ENCODE data around the gene IL21. TPM values are rescaled to one million over a fixed set of nuclear protein-coding genes. Genes with fewer than 3 reads are reported as not detected.

The IL21 gene
- total RNA-seq, 2 donors from 2014 or later = 14.2 to 26.0 TPM

DNA sequence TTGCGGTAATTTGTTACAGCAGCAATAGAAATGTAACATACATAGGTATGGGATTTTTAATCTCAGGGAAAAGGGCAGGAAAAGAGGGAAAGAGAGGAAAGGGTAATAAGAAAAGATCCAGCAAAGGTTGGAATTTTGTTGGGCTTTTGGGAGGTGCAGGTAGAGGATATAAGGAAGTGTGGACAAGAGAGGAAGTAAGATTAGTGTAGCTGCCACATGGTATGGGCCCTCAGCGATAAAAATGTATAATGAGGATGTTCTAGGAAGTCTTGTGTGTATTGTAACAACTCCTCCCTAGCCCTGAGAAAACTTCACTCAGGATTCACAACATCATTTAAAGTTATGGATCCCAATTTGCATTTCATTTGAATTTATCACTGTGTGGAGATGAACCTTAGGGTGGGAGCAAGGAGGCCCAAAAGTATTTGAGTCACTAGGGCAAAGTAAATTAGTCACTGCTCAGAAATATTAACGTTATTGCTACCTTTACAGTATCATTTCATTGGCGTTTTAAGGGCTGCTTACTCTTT, 2.8 kb upstream of the IL21 start:
- no peak for ATAC-seq (replicated peaks in 1 of 2)
- no peak for DNase-seq
- Mint-ChIP-seq H3K36me3 (ENCODE audit: insufficient read depth in 2 of 2) (peaks cover 7 to 8% of the 10 kb centered on the region in 2 donors), H3K27ac (peak overlapping the region; percentile 18), H3K4me3 (peak overlapping the region in 1 of 2 donors; percentile 18), H3K4me1 (ENCODE audit: low read depth) (peaks cover 35% of the 10 kb centered on the region), H3K9me3 (no peaks in the 10 kb centered on the region), H3K27me3 (ENCODE audit: low read depth) (no peaks in the 10 kb centered on the region)

DNA sequence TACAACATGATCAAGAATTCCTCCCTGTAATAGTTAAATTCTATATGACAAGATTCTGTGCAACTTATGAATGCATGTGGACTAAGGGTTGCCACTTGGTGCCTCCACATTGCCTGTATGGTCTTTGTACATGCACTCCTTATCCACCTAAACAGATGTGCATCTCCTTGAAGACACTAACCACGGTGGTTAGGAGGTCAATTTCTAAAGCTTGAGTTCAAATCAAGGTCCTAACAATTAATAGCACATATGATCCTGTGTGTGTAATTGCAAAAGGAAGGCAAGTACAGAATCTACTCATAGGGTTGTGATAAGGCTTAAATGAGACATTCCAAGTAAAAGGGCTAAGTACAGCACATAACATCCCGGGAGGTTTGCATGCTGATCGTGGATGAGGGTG, 1.5 kb upstream of the IL21 start:
- peaks cover 47% of the 10 kb centered on the region for H3K4me1 Mint-ChIP-seq (ENCODE audit: low read depth)
- DNase-seq (no peak), ATAC-seq (replicated peaks in 1 of 2) (no peak)
- peak overlapping the region; percentile 25 to 89 for H3K4me3 Mint-ChIP-seq
- peak overlapping the region; percentile 100 for H3K27ac Mint-ChIP-seq
- no peaks in the 10 kb centered on the region for H3K27me3 Mint-ChIP-seq (ENCODE audit: low read depth)
- peaks cover 8 to 9% of the 10 kb centered on the region in 2 donors for H3K36me3 Mint-ChIP-seq (ENCODE audit: insufficient read depth in 2 of 2)
- H3K9me3 Mint-ChIP-seq = no peaks in the 10 kb centered on the region

GRCh38 chr4:122619611-122620010, 1.3 kb downstream of the IL21 start:
- ATAC-seq (replicated peaks in 1 of 2) = peak; percentile 49 to 50
- Mint-ChIP-seq H3K36me3 (ENCODE audit: insufficient read depth in 2 of 2) (peaks cover 8 to 11% of the 10 kb centered on the region in 2 donors), H3K27me3 (ENCODE audit: low read depth) (no peaks in the 10 kb centered on the region), H3K4me3 (peak overlapping the region; percentile 84 to 96), H3K4me1 (ENCODE audit: low read depth) (peaks cover 67% of the 10 kb centered on the region), H3K27ac (peak overlapping the region; percentile 100), H3K9me3 (no peaks in the 10 kb centered on the region)
- no peak for DNase-seq

DNA sequence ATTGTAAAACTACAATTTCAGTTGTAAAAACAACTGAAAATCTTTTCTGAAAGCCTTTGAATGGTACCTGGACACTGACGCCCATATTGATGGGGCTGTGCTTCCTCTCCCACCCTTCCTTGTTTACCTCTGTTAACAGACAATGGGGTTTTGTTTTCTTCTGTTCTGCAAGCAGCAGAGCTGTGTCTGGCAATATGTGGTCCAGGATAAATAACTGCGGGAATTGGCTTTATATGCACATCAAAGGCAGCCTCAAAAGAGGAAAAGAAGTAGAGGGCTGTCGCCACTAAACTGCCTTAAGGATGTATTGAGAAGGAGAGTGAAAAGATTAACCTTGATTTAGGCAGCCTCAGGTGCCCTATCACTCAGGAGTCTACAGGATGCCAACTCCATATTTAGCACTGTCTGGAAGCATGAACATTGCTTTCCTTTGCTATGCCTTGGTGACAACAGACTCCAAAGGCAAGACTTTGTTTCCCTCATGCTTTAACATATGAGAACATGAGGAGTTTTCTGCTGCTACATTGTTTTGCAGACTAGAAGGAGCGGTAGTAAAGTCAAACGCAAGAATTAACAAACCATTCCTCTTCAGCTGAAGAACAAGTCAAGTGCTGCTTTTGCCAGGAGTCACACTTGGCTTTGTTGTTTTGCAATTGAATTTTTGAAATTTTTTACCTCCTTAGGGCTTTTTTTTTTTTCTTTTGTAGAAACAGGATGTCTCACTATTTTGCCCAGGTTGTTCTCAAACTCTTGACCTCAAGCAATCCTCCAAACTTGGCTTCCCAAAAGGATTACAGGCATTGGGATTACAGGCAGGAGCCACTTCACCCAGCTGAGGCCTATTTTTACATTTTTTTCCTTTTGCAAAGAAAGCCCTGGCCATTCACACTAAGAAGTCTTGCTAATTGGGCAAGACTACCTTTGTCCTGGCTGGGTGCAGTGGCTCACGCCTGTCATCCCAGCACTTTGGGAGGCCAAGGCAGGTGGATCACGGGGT, 3.0 kb downstream of the IL21 start:
- Mint-ChIP-seq H3K27ac (peak overlapping the region; percentile 61), H3K4me1 (ENCODE audit: low read depth) (peaks cover 61% of the 10 kb centered on the region)
- ATAC-seq (replicated peaks in 1 of 2) = no peak

DNA sequence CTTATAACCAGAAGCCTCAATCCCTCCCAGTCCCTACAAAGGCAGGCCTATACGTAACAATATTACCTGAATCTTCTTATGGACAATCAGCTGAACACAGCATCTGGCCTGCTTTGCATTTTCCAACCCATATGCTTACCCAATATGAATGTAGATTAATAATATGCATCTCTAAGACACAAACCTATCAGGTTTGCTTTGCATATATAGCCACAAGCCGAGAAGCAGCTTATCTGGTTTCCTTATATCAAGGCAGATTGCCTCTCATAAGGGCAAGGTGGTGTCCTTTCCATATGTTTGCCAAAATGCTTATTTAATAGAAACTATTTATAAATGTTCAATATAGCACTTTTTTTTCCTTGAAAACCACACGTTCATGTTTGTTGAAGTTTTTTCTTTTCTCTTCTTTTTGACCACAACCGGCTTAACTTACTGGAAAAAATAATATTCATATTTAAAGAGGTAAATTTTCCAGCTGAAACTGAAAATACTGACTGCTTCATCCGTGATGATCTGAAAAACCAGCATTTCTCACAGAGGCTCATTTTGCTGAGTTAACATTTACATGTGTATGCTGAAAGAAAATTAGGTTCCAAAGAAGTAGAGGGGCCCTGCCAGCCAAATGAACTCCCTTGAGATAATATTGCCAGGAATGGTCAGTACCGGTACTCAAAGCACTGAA, 3.8 kb downstream of the IL21 start:
- peak overlapping the region; percentile 81 to 84 for H3K4me3 Mint-ChIP-seq
- DNase-seq (no peak), ATAC-seq (replicated peaks in 1 of 2) (no peak)
- peaks cover 4 to 7% of the 10 kb centered on the region in 2 donors for H3K36me3 Mint-ChIP-seq (ENCODE audit: insufficient read depth in 2 of 2)
- H3K9me3 Mint-ChIP-seq = no peaks in the 10 kb centered on the region
- H3K27me3 Mint-ChIP-seq (ENCODE audit: low read depth) = no peaks in the 10 kb centered on the region
- H3K27ac Mint-ChIP-seq = peak overlapping the region; percentile 61
- H3K4me1 Mint-ChIP-seq (ENCODE audit: low read depth) = peaks cover 61% of the 10 kb centered on the region

More for the DNA sequence above, 3.0 kb downstream of the IL21 start:
- H3K27me3 Mint-ChIP-seq (ENCODE audit: low read depth) = no peaks in the 10 kb centered on the region
- H3K36me3 Mint-ChIP-seq (ENCODE audit: insufficient read depth in 2 of 2) = peaks cover 6 to 7% of the 10 kb centered on the region in 2 donors
- DNase-seq = no peak
- no peaks in the 10 kb centered on the region for H3K9me3 Mint-ChIP-seq
- peak overlapping the region; percentile 81 to 84 for H3K4me3 Mint-ChIP-seq

- no peak for ATAC-seq (replicated peaks in 1 of 2)
These were observed 6.2 kb downstream of the IL21 start for GRCh38 chr4:122614621-122615020.

GRCh38 chr4:122612540-122612939, 8.3 kb downstream of the IL21 start:
- H3K9me3 Mint-ChIP-seq = no peaks in the 10 kb centered on the region
- H3K36me3 Mint-ChIP-seq (ENCODE audit: insufficient read depth in 2 of 2) = peaks cover 0 to 6% of the 10 kb centered on the region in 2 donors
- peaks cover 22% of the 10 kb centered on the region for H3K4me1 Mint-ChIP-seq (ENCODE audit: low read depth)
- H3K4me3 Mint-ChIP-seq = no peak overlapping the region
- H3K27me3 Mint-ChIP-seq (ENCODE audit: low read depth) = no peaks in the 10 kb centered on the region
- ATAC-seq (replicated peaks in 1 of 2) (no peak), DNase-seq (no peak)
- H3K27ac Mint-ChIP-seq = no peak overlapping the region

More at GRCh38 chr4:122614621-122615020, 6.2 kb downstream of the IL21 start:
- Mint-ChIP-seq H3K4me3 (no peak overlapping the region), H3K9me3 (no peaks in the 10 kb centered on the region), H3K36me3 (ENCODE audit: insufficient read depth in 2 of 2) (peaks cover 1 to 8% of the 10 kb centered on the region in 2 donors), H3K4me1 (ENCODE audit: low read depth) (peaks cover 42% of the 10 kb centered on the region), H3K27ac (no peak overlapping the region), H3K27me3 (ENCODE audit: low read depth) (no peaks in the 10 kb centered on the region)
- DNase-seq = no peak

DNA sequence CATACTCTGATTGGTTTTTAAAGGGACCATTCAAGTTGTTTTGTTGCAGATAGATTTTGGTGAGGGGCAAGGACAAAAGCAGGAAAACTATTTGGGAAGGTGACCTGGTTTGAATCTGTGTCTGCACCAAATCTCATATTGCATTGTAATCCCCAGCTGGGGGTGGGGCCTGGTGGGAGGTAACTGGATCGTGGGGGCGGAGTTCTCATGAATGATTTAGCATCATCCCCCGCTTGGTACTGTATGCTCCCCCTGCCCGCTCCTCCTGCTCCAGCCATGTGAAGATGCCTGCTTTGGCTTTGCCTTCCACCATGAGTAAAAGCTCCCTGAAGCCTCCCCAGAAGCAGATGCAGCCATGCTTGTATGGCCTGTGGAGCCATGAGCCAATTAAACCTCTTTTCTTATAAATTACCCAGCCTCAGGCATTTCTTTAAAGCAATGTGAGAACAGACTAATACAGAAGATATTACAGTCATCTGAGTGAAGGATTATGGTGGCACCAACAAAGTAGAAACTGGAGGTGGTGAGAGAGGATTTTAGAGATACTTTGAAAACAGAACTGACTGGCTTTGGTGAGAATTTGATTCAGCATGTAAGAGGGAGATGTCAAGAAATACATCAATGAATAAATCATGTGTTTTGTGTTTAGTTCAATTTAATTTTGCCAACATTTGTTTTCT, 14.4 kb downstream of the IL21 start:
- Mint-ChIP-seq H3K9me3 (no peaks in the 10 kb centered on the region), H3K4me1 (ENCODE audit: low read depth) (peaks cover 25% of the 10 kb centered on the region), H3K27me3 (ENCODE audit: low read depth) (no peaks in the 10 kb centered on the region), H3K27ac (no peak overlapping the region), H3K36me3 (ENCODE audit: insufficient read depth in 2 of 2) (peaks cover 0 to under 1% of the 10 kb centered on the region in 2 donors), H3K4me3 (no peak overlapping the region)
- ATAC-seq (replicated peaks in 1 of 2) = peak; percentile 25 to 55
- DNase-seq = no peak

GRCh38 chr4:122604146-122604545, 16.7 kb downstream of the IL21 start:
- Mint-ChIP-seq H3K36me3 (ENCODE audit: insufficient read depth in 2 of 2) (no peaks in the 10 kb centered on the region), H3K9me3 (no peaks in the 10 kb centered on the region), H3K27ac (no peak overlapping the region), H3K4me3 (no peak overlapping the region), H3K4me1 (ENCODE audit: low read depth) (peaks cover 25% of the 10 kb centered on the region), H3K27me3 (ENCODE audit: low read depth) (peaks cover 11% of the 10 kb centered on the region)
- ATAC-seq (replicated peaks in 1 of 2) (no peak), DNase-seq (no peak)

GRCh38 chr4:122603156-122603574, 17.7 kb downstream of the IL21 start:
- ATAC-seq (replicated peaks in 1 of 2) (no peak), DNase-seq (no peak)
- Mint-ChIP-seq H3K4me3 (peak overlapping the region in 1 of 2 donors; percentile 39), H3K27ac (no peak overlapping the region), H3K36me3 (ENCODE audit: insufficient read depth in 2 of 2) (no peaks in the 10 kb centered on the region), H3K4me1 (ENCODE audit: low read depth) (peaks cover 25% of the 10 kb centered on the region), H3K9me3 (no peaks in the 10 kb centered on the region), H3K27me3 (ENCODE audit: low read depth) (peaks cover 14% of the 10 kb centered on the region)

DNA sequence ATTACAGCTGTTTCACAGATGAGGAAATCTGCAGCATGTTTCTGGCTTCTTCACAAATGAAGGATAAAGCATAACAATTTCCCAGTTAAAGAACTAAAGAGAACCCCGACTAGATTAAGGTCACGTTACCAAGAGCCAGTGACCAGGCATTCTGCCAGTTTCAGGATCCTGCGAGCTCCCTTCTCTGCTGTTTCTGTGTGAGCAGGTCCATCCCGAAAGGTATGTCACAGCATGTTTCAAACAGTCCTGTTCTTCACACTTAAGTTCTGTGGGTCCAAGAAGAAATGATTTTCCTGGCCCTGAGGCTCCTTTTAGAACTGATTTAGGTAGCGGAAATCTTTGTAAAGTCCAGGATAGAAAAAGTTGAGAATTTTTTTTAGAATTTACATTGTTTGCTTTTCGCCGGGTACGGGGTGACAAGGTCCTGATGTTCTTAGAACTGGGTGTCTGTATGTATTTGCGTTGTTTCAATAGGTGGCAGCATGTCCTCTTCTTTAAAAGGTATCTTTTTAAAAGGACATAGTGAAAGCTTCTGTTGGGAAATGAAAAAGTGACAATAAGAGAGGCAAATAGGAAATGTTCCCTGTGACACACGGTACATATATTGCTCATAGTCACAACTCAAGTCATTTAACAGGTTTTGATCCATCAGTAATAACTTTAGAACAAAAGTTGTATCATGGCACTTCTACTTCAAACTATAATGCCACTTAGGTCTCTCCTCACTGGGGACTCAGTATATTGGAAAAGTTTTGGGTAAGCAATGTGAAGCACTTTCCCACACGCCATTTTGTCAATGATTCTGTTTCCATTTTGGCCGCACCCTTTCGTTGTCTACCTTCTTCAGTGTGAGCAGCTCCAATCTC, 18.4 kb downstream of the IL21 start:
- Mint-ChIP-seq H3K36me3 (ENCODE audit: insufficient read depth in 2 of 2) (no peaks in the 10 kb centered on the region), H3K4me3 (peak overlapping the region; percentile 43 to 72)

DNA sequence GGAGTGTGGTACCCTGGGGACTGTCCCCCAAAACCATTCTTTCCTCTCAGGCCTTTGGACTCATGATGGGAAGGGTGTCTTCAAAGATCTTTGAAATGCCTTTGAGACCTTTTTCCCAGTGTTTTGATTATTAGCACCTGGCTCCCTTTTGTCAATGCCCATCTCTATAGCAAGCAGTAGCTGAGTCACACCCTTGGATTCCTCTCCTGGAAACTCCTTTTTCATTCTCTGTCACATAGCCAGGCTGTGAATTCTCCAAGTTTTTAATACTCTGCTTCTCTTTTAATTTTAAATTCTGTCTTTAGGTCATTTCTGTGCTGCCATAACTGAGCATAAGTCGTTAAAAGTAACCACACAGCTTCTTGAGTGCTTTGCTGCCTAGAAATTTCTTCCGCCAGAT, 29.7 kb downstream of the IL21 start:
- no peaks in the 10 kb centered on the region for H3K27me3 Mint-ChIP-seq (ENCODE audit: low read depth)
- peaks cover 0 to 2% of the 10 kb centered on the region in 2 donors for H3K36me3 Mint-ChIP-seq (ENCODE audit: insufficient read depth in 2 of 2)
- DNase-seq (no peak), ATAC-seq (replicated peaks in 1 of 2) (no peak)
- peaks cover 0 to 3% of the 10 kb centered on the region in 2 donors for H3K9me3 Mint-ChIP-seq
- peaks cover 13% of the 10 kb centered on the region for H3K4me1 Mint-ChIP-seq (ENCODE audit: low read depth)
- no peak overlapping the region for H3K27ac Mint-ChIP-seq
- H3K4me3 Mint-ChIP-seq = no peak overlapping the region

More for the DNA sequence above, 18.4 kb downstream of the IL21 start:
- peak overlapping the region; percentile 78 for H3K27ac Mint-ChIP-seq
- ATAC-seq (replicated peaks in 1 of 2) (peak; percentile 88 to 90), DNase-seq (no peak)
- no peaks in the 10 kb centered on the region for H3K9me3 Mint-ChIP-seq
- peaks cover 14% of the 10 kb centered on the region for H3K27me3 Mint-ChIP-seq (ENCODE audit: low read depth)
- H3K4me1 Mint-ChIP-seq (ENCODE audit: low read depth) = peaks cover 25% of the 10 kb centered on the region
